CD14-positive monocyte (primary cell): ENCODE data around the gene RELCH. TPM values are rescaled to one million over a fixed set of nuclear protein-coding genes. Genes with fewer than 3 reads are reported as not detected.

Experiments
- DNase-seq, 3 donors: peaks; one replicate each; pipeline ENCODE4 v3.0.0-alpha.2; 2011 to 2022
- H2AFZ ChIP-seq: 2 replicates; pipeline ENCODE4 v1.6.0; 2012; ENCODE audit warnings: mild to moderate bottlenecking, low read depth, low read length, inconsistent platforms; ENCODE audit not compliant: insufficient read depth, poor library complexity, severe bottlenecking
- H3K27ac ChIP-seq, 2 donors: 1 replicate in 1 of 2; 2 replicates in 1 of 2; pipeline ENCODE4 v1.5.1; 2012 to 2013; ENCODE audit warnings: low read length in 2 of 2, control low read depth in 1 of 2, inconsistent platforms in 1 of 2, low read depth in 1 of 2, mild to moderate bottlenecking in 1 of 2
- H3K27me3 ChIP-seq, 2 donors: one replicate each; pipeline versions ENCODE4 v1.6.0 to v1.6.1; 2011 to 2013; ENCODE audit warnings: low read length in 2 of 2; ENCODE audit not compliant: control insufficient read depth in 2 of 2, insufficient read depth in 2 of 2
- H3K36me3 ChIP-seq, 2 donors: replicated peaks in 1 of 2; 1 replicate in 1 of 2; 2 replicates in 1 of 2; pipeline versions ENCODE4 v1.5.1 to v1.6.1; 2012 to 2013; ENCODE audit warnings: low read length in 2 of 2, control low read depth in 1 of 2, inconsistent platforms in 1 of 2, mild to moderate bottlenecking in 1 of 2; ENCODE audit not compliant: insufficient read depth in 2 of 2, control insufficient read depth in 1 of 2
- H3K4me1 ChIP-seq, 2 donors: 1 replicate in 1 of 2; 2 replicates in 1 of 2; pipeline versions ENCODE4 v1.5.1 to v1.6.1; 2012 to 2013; ENCODE audit warnings: low read length in 2 of 2, control low read depth in 1 of 2, inconsistent platforms in 1 of 2, mild to moderate bottlenecking in 1 of 2, moderate library complexity in 1 of 2; ENCODE audit not compliant: insufficient read depth in 2 of 2, control insufficient read depth in 1 of 2
- H3K4me2 ChIP-seq: replicated peaks from 2 replicates; pipeline ENCODE3; 2012; ENCODE audit warnings: low read length, moderate library complexity, mild to moderate bottlenecking; ENCODE audit not compliant: poor library complexity, severe bottlenecking; ENCODE audit errors: extremely low read depth
- H3K4me3 ChIP-seq, 3 experiments: fragments of 200-600 bp in 1 of 3; sonication (generic) in 1 of 3; replicated peaks in 1 of 3; 1 replicate in 2 of 3; 2 replicates in 1 of 3; pipeline ENCODE4 v1.5.1; 2011 to 2013; ENCODE audit warnings: low read length in 3 of 3, mild to moderate bottlenecking in 3 of 3, control low read depth in 2 of 3, low read depth in 2 of 3, inconsistent platforms in 1 of 3, moderate library complexity in 1 of 3
- H3K79me2 ChIP-seq: 2 replicates; pipeline ENCODE4 v1.6.0; 2012; ENCODE audit warnings: mild to moderate bottlenecking, control low read depth, inconsistent platforms, low read length, moderate library complexity; ENCODE audit not compliant: insufficient read depth
- H3K9ac ChIP-seq: 2 replicates; pipeline ENCODE4 v1.6.0; 2017; ENCODE audit warnings: low read length, mild to moderate bottlenecking; ENCODE audit not compliant: insufficient read depth, poor library complexity, severe bottlenecking
- H3K9me3 ChIP-seq, 2 donors: replicated peaks in 1 of 2; 1 replicate in 1 of 2; 2 replicates in 1 of 2; pipeline versions ENCODE4 v1.5.1 to v1.6.1; 2012 to 2013; ENCODE audit warnings: low read length in 2 of 2, control low read depth in 1 of 2; ENCODE audit not compliant: control insufficient read depth in 1 of 2, insufficient read depth in 1 of 2
- H4K20me1 ChIP-seq: 2 replicates; pipeline ENCODE4 v1.6.0; 2012; ENCODE audit warnings: mild to moderate bottlenecking, low read length, control low read depth, moderate library complexity; ENCODE audit not compliant: insufficient read depth
- H3K27ac Mint-ChIP-seq, 7 donors: one replicate each; pipeline ENCODE4 v1.8.0; 2020; ENCODE audit warnings: mild to moderate bottlenecking in 7 of 7, mixed read lengths in 7 of 7, moderate library complexity in 6 of 7, inconsistent platforms in 2 of 7
- H3K27me3 Mint-ChIP-seq, 3 donors: one replicate each; pipeline ENCODE4 v1.8.0; 2021 to 2022; ENCODE audit warnings: low read depth in 3 of 3, mild to moderate bottlenecking in 3 of 3, mixed read lengths in 3 of 3, moderate library complexity in 3 of 3, inconsistent platforms in 1 of 3
- H3K36me3 Mint-ChIP-seq, 2 donors: one replicate each; pipeline ENCODE4 v1.8.0; 2020; ENCODE audit warnings: mixed read lengths in 2 of 2, inconsistent platforms in 1 of 2, mild to moderate bottlenecking in 1 of 2
- H3K4me1 Mint-ChIP-seq: one replicate; pipeline ENCODE4 v1.8.0; 2020; ENCODE audit warnings: mild to moderate bottlenecking, mixed read lengths
- H3K4me3 Mint-ChIP-seq, 2 donors: one replicate each; pipeline ENCODE4 v1.8.0; 2020; ENCODE audit warnings: mild to moderate bottlenecking in 2 of 2, mixed read lengths in 2 of 2, moderate library complexity in 1 of 2
- H3K9me3 Mint-ChIP-seq, 7 donors: one replicate each; pipeline ENCODE4 v1.8.0; 2020 to 2022; ENCODE audit warnings: mixed read lengths in 7 of 7, mild to moderate bottlenecking in 6 of 7, moderate library complexity in 6 of 7, inconsistent platforms in 2 of 7
- WGBS: methylation state at CpG from one replicate; pipeline ENCODE4 v1.1.5; 2013; ENCODE audit warnings: missing lambda C conversion rate; ENCODE audit not compliant: insufficient coverage; 5-methylcytosine and 5-hydroxymethylcytosine counted together
- intact Hi-C, 2 donors: fragments of 100-400 bp; cut with micrococcal nuclease; formaldehyde crosslinking; loops; one replicate each; pipeline versions ENCODE4 v1.15.0 to v1.15.1; 2023
- polyA plus RNA-seq, 3 donors: library from polyadenylated mRNA; depleted of rRNA in 1 of 3; unstranded in 2 of 3; stranded (reverse) in 1 of 3; fragments of 300-500 nt in 2 of 3; fragments of >200 nt in 1 of 3; fragmentation: Illumina TruSeq in 2 of 3; gene quantifications; 1 replicate in 2 of 3; 2 replicates in 1 of 3; pipeline ENCODE4 v1.2.3, GENCODE V29; 2012 to 2021
- TF ChIP-seq, protein P1 (sequence below): fragments of 200-600 bp; IDR thresholded peaks from one replicate; pipeline ENCODE4 v1.8.0; 2022; ENCODE audit warnings: antibody characterized with exemption, mild to moderate bottlenecking

The RELCH gene
- polyA plus RNA-seq, 3 donors: 3.8 to 30.4 (median 4.9) TPM

DNA sequence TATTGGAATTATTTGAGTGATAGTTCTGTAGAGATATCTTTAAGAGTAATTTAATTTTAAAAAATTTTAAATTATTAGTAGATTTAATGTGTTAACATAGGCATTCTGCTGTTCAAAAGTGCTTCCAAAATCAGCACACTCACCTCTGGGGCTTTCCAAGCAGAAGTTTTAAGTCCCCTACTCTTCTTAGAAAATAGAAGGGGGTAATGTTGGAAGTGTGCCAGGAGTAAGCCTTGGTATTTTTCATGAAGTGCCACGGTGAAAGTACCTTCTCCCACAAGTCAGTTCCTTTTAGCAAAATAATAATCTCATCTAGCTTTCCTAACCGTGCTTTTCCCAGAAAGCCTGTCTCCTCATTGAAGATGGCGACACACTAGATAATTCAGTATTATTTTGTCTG is 134.1 kb downstream of the RELCH start:
- no peak for DNase-seq

DNA sequence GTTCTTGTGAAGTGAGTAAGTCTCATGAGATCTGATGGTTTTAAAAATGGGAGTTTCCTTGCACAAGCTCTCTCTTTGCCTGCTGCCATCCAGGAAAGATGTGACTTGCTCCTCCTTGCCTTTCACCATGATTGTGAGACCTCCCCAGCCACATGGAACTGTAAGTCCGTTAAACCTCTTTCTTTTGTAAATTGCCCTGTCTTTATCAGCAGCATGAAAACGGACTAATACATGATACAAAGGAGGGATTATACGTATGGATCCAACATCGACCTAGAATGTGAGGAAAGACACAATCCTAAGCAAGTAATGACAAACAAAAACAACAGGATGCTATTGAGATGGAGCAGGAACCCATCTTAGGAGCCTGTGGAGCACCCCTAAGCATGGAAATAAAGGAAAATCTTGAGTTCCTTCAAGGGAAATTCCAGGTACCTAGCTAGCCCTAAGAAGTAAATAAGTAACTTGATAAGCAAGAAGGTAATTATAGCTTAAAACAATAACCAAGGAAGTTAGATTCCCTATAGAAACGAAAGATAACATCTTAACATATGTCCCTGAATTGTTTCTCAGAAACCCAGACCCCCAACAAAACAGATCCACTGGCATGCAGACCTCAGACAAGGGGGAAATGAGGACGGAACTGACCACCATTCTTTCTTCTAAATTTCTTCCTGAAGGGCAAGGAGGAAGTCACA is 136.6 kb downstream of the RELCH start:
- H3K4me1 ChIP-seq: peaks cover 27 to 34% of the 10 kb centered on the region in 2 donors
- 0% methylated on average over 1 of the region's 6 CpGs for WGBS
- H3K9me3 Mint-ChIP-seq: peaks cover 0 to 6% (median 6%) of the 10 kb centered on the region in 7 donors
- intact Hi-C loops: no loop called here
- peak overlapping the region in 1 of 2 donors; percentile 95 for H3K4me3 Mint-ChIP-seq
- H3K9me3 ChIP-seq: no peaks in the 10 kb centered on the region
- H3K4me3 ChIP-seq: peak overlapping the region in 1 of 3 experiments; percentile 60
- peaks cover 6 to 12% of the 10 kb centered on the region in 2 donors for H3K36me3 Mint-ChIP-seq
- no peak overlapping the region for H2AFZ ChIP-seq
- H3K27ac Mint-ChIP-seq: no peak overlapping the region
- no peaks in the 10 kb centered on the region for H3K36me3 ChIP-seq
- H3K27me3 ChIP-seq: peaks cover 33 to 70% of the 10 kb centered on the region in 2 donors
- no peaks in the 10 kb centered on the region for H3K79me2 ChIP-seq
- DNase-seq: no peak
- H3K4me1 Mint-ChIP-seq: peaks cover 26% of the 10 kb centered on the region
- TF ChIP-seq, protein P1, sequence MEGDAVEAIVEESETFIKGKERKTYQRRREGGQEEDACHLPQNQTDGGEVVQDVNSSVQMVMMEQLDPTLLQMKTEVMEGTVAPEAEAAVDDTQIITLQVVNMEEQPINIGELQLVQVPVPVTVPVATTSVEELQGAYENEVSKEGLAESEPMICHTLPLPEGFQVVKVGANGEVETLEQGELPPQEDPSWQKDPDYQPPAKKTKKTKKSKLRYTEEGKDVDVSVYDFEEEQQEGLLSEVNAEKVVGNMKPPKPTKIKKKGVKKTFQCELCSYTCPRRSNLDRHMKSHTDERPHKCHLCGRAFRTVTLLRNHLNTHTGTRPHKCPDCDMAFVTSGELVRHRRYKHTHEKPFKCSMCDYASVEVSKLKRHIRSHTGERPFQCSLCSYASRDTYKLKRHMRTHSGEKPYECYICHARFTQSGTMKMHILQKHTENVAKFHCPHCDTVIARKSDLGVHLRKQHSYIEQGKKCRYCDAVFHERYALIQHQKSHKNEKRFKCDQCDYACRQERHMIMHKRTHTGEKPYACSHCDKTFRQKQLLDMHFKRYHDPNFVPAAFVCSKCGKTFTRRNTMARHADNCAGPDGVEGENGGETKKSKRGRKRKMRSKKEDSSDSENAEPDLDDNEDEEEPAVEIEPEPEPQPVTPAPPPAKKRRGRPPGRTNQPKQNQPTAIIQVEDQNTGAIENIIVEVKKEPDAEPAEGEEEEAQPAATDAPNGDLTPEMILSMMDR: no peak
- H3K4me2 ChIP-seq: peak overlapping the region; percentile 94
- no peak overlapping the region for H3K9ac ChIP-seq
- H3K27ac ChIP-seq: no peak overlapping the region
- H4K20me1 ChIP-seq: no peaks in the 10 kb centered on the region
- H3K27me3 Mint-ChIP-seq: peaks cover 41 to 65% (median 45%) of the 10 kb centered on the region in 3 donors

More for the DNA sequence above, 134.1 kb downstream of the RELCH start:
- no peak overlapping the region for H3K4me3 Mint-ChIP-seq
- no CpG with 5 or more reads among the region's 3 CpGs for WGBS
- peaks cover 18 to 24% of the 10 kb centered on the region in 2 donors for H3K4me1 ChIP-seq
- H3K79me2 ChIP-seq: no peaks in the 10 kb centered on the region
- H3K9me3 ChIP-seq: no peaks in the 10 kb centered on the region
- H3K27me3 Mint-ChIP-seq: peaks cover 22 to 52% (median 29%) of the 10 kb centered on the region in 3 donors
- intact Hi-C loops: no loop called here
- no peak overlapping the region for H3K4me3 ChIP-seq
- H4K20me1 ChIP-seq: no peaks in the 10 kb centered on the region
- H3K4me2 ChIP-seq: no peak overlapping the region
- no peak overlapping the region for H3K27ac ChIP-seq
- peaks cover 4 to 5% of the 10 kb centered on the region in 2 donors for H3K36me3 Mint-ChIP-seq
- H3K27ac Mint-ChIP-seq: no peak overlapping the region
- H3K4me1 Mint-ChIP-seq: peaks cover 17% of the 10 kb centered on the region
- H2AFZ ChIP-seq: no peak overlapping the region
- TF ChIP-seq, protein P1: no peak
- H3K36me3 ChIP-seq: no peaks in the 10 kb centered on the region
- H3K27me3 ChIP-seq: peaks cover 20 to 48% of the 10 kb centered on the region in 2 donors
- H3K9ac ChIP-seq: no peak overlapping the region
- peaks cover 0 to 6% (median 4%) of the 10 kb centered on the region in 7 donors for H3K9me3 Mint-ChIP-seq
